Endodermal cell (in vitro differentiated cells): ENCODE data around the gene GPR37L1. TPM values are rescaled to one million over a fixed set of nuclear protein-coding genes. Genes with fewer than 3 reads are reported as not detected.

Source experiments
- DNase-seq: peaks from one replicate; pipeline ENCODE4 v3.0.0-alpha.2; 2017
- H3K27ac ChIP-seq: 2 replicates; pipeline ENCODE4 v1.5.1; 2013; ENCODE audit warnings: mild to moderate bottlenecking, low read depth, low read length, moderate library complexity
- H3K27me3 ChIP-seq: 2 replicates; pipeline ENCODE4 v1.6.1; 2013; ENCODE audit warnings: mild to moderate bottlenecking, low read length, moderate library complexity; ENCODE audit not compliant: insufficient read depth, control insufficient read depth, poor library complexity, severe bottlenecking
- H3K36me3 ChIP-seq: 2 replicates; pipeline ENCODE4 v1.7.0; 2013; ENCODE audit warnings: mild to moderate bottlenecking, low read length, moderate library complexity; ENCODE audit not compliant: control insufficient read depth, insufficient read depth
- H3K4me1 ChIP-seq: one replicate; pipeline ENCODE4 v1.7.0; 2013; ENCODE audit warnings: low read length; ENCODE audit not compliant: control insufficient read depth, insufficient read depth
- H3K4me3 ChIP-seq: 2 replicates; pipeline ENCODE4 v1.5.1; 2013; ENCODE audit warnings: mild to moderate bottlenecking, low read length, moderate library complexity
- H3K9ac ChIP-seq: 2 replicates; pipeline ENCODE4 v1.6.1; 2013; ENCODE audit warnings: mild to moderate bottlenecking, low read length, moderate library complexity; ENCODE audit not compliant: poor library complexity, severe bottlenecking; ENCODE audit errors: extremely low read depth
- H3K9me3 ChIP-seq: 2 replicates; pipeline ENCODE4 v1.6.1; 2013; ENCODE audit warnings: mild to moderate bottlenecking, low read length, moderate library complexity; ENCODE audit not compliant: control insufficient read depth
- H3K27ac Mint-ChIP-seq: 2 replicates; pipeline ENCODE4 v1.8.0; 2020; ENCODE audit warnings: mixed read lengths
- H3K27me3 Mint-ChIP-seq: 2 replicates; pipeline ENCODE4 v1.8.0; 2021; ENCODE audit warnings: mild to moderate bottlenecking, mixed read lengths; ENCODE audit not compliant: insufficient read depth
- H3K36me3 Mint-ChIP-seq: 2 replicates; pipeline ENCODE4 v1.8.0; 2020; ENCODE audit warnings: low read depth, mixed read lengths
- H3K4me1 Mint-ChIP-seq: 2 replicates; pipeline ENCODE4 v1.8.0; 2020; ENCODE audit warnings: mixed read lengths
- H3K4me3 Mint-ChIP-seq: 2 replicates; pipeline ENCODE4 v1.8.0; 2020; ENCODE audit warnings: mild to moderate bottlenecking, moderate library complexity, mixed read lengths
- H3K9me3 Mint-ChIP-seq: 2 replicates; pipeline ENCODE4 v1.8.0; 2020; ENCODE audit warnings: mild to moderate bottlenecking, mixed read lengths
- WGBS, 2 experiments: methylation state at CpG; one replicate each; pipeline versions ENCODE4 v1.1.5 to v1.1.7; 2013; ENCODE audit warnings: missing lambda C conversion rate in 2 of 2, mixed read lengths in 1 of 2; ENCODE audit not compliant: insufficient coverage in 1 of 2, insufficient read length in 1 of 2; 5-methylcytosine and 5-hydroxymethylcytosine counted together
- total RNA-seq, 2 donors: library from RNA; stranded (reverse); fragmentation: NEBNext Ultra II Directional in 1 of 2; extraction: Animal tissue kit (Norgen Biotek cat#: 25700) in 1 of 2; gene quantifications; 2 replicates in 1 of 2; 3 replicates in 1 of 2; pipeline ENCODE4 v1.2.1, GENCODE V29; 2021
- TF ChIP-seq, protein P1 (sequence below): fragments of 200-600 bp; sonication (generic); conservative IDR thresholded peaks from 2 replicates; pipeline ENCODE4 v1.5.0; 2021; ENCODE audit warnings: antibody characterized with exemption, mild to moderate bottlenecking

Gene GPR37L1
- total RNA-seq, 2 donors from 2014 or later = 0.04 TPM; not detected in 1

GRCh38 chr1:202105571-202106339 lies 17.0 kb upstream of the GPR37L1 start:
- Histone ChIP-seq H3K36me3 (no peaks in the 10 kb centered on the region), H3K9me3 (no peaks in the 10 kb centered on the region), H3K9ac (peak overlapping the region; percentile 50), H3K27ac (peak overlapping the region; percentile 65), H3K4me1 (peaks cover 10% of the 10 kb centered on the region), H3K27me3 (no peaks in the 10 kb centered on the region), H3K4me3 (peak overlapping the region; percentile 38)
- TF ChIP-seq, protein P1, sequence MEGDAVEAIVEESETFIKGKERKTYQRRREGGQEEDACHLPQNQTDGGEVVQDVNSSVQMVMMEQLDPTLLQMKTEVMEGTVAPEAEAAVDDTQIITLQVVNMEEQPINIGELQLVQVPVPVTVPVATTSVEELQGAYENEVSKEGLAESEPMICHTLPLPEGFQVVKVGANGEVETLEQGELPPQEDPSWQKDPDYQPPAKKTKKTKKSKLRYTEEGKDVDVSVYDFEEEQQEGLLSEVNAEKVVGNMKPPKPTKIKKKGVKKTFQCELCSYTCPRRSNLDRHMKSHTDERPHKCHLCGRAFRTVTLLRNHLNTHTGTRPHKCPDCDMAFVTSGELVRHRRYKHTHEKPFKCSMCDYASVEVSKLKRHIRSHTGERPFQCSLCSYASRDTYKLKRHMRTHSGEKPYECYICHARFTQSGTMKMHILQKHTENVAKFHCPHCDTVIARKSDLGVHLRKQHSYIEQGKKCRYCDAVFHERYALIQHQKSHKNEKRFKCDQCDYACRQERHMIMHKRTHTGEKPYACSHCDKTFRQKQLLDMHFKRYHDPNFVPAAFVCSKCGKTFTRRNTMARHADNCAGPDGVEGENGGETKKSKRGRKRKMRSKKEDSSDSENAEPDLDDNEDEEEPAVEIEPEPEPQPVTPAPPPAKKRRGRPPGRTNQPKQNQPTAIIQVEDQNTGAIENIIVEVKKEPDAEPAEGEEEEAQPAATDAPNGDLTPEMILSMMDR = no peak
- Mint-ChIP-seq H3K36me3 (no peaks in the 10 kb centered on the region), H3K4me1 (peaks cover 46% of the 10 kb centered on the region), H3K9me3 (no peaks in the 10 kb centered on the region), H3K27ac (peak overlapping the region; percentile 97), H3K4me3 (peak overlapping the region; percentile 8), H3K27me3 (no peaks in the 10 kb centered on the region)
- WGBS, 2 experiments = 27 to 28% methylated on average over 7 to 9 of the region's 10 CpGs
- DNase-seq = peak; percentile 94

DNA sequence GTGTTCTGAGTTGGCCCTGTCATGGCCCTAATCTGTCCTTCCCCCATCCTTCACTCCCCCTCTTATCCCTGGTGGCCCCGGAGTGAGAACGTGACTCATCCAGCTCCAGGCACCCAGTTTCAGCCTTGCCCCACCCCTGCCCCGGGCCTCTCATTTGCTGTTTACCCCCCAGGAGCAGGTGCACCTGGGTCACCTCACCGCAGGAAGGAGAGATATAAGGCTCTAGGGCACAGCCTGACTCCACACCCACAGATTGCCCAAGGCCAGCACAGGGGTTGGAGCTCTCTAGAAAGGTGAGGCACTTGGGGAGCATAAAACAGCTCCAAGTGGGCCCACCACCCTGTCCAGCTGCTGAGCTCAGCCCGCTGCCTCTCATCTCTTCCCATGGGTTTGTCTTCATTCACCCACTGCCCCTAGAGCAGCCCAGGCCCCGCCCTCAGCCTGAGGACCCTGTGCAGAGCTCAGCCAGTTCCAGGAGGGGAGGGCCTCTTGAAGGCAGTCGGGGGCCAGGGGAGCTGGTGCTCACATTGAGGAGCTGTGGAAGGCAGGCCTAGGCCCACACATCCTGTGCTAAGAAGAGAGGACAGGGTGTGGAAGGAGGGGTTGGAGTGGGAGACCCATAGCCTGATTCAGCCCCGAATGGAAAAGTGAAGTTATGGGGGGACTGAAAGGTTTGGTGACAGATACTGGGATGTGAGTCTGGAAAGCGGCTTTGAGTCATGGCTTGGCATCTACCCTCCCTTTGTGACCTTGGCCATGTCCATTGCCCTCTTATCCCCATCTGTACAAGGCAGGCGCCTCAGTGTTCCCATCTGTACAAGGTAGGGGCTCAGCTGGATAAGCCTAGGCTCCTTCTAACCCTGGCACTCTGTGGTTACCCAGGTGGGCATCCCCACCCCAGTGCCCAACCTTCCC lies 16.1 kb upstream of the GPR37L1 start:
- WGBS, 2 experiments = 87 to 97% methylated on average over 3 to 10 of the region's 10 CpGs
- Mint-ChIP-seq H3K36me3 (no peaks in the 10 kb centered on the region), H3K4me1 (peaks cover 38% of the 10 kb centered on the region), H3K27me3 (no peaks in the 10 kb centered on the region), H3K9me3 (no peaks in the 10 kb centered on the region), H3K4me3 (no peak overlapping the region), H3K27ac (peak overlapping the region; percentile 97)
- no peaks in the 10 kb centered on the region for H3K9me3 ChIP-seq
- no peaks in the 10 kb centered on the region for H3K27me3 ChIP-seq
- no peaks in the 10 kb centered on the region for H3K36me3 ChIP-seq
- H3K4me3 ChIP-seq = no peak overlapping the region
- peak; percentile 69 for DNase-seq
- H3K27ac ChIP-seq = no peak overlapping the region
- H3K9ac ChIP-seq = no peak overlapping the region
- H3K4me1 ChIP-seq = peaks cover 10% of the 10 kb centered on the region
- TF ChIP-seq, protein P1 = no peak

GRCh38 chr1:202107321-202107761 lies 15.4 kb upstream of the GPR37L1 start:
- Mint-ChIP-seq H3K4me1 (peaks cover 36% of the 10 kb centered on the region), H3K27me3 (no peaks in the 10 kb centered on the region), H3K9me3 (no peaks in the 10 kb centered on the region), H3K27ac (peak overlapping the region; percentile 74), H3K4me3 (no peak overlapping the region), H3K36me3 (no peaks in the 10 kb centered on the region)
- no peak overlapping the region for H3K27ac ChIP-seq
- H3K4me1 ChIP-seq = peaks cover 10% of the 10 kb centered on the region
- 81 to 84% methylated on average over 5 of the region's 5 CpGs for WGBS, 2 experiments
- H3K9me3 ChIP-seq = no peaks in the 10 kb centered on the region
- no peaks in the 10 kb centered on the region for H3K27me3 ChIP-seq
- peak; percentile 67 for DNase-seq
- H3K9ac ChIP-seq = no peak overlapping the region
- no peaks in the 10 kb centered on the region for H3K36me3 ChIP-seq
- H3K4me3 ChIP-seq = no peak overlapping the region
- TF ChIP-seq, protein P1 = no peak
